Esophagus squamous epithelium (tissue), 4 donors: ENCODE data around the gene THAP10.

ENCODE experiments used
- CTCF ChIP-seq, 6 experiments: fragments of 450-650 bp in 4 of 6; fragments of 200-600 bp in 2 of 6; sonication (generic) in 2 of 6; IDR thresholded peaks; one replicate each; pipeline ENCODE4 v1.5.1; 2016 to 2019; ENCODE audit warnings: antibody characterized with exemption in 6 of 6, mild to moderate bottlenecking in 4 of 6, moderate library complexity in 4 of 6
- POLR2A ChIP-seq, 4 donors: fragments of 450-650 bp; IDR thresholded peaks; one replicate each; pipeline ENCODE4 v1.6.1; 2017; ENCODE audit warnings: antibody characterized with exemption in 4 of 4, mild to moderate bottlenecking in 4 of 4, moderate library complexity in 3 of 4

GRCh38 chr15:70875001-70875782 is 17.0 kb downstream of the THAP10 start:
- no peak for TF ChIP-seq POLR2A (IDR thresholded peaks at IDR 0.05)
- peak in 4 of 6 experiments; percentile 24 to 36 (median 26) for TF ChIP-seq CTCF (IDR thresholded peaks at IDR 0.05)
